ENCODE measurements around the gene GDA.

Gene GDA

GRCh38 chr9:72210522-72210921 lies 61.3 kb downstream of the GDA start:
- TF ChIP-seq, protein P1, sequence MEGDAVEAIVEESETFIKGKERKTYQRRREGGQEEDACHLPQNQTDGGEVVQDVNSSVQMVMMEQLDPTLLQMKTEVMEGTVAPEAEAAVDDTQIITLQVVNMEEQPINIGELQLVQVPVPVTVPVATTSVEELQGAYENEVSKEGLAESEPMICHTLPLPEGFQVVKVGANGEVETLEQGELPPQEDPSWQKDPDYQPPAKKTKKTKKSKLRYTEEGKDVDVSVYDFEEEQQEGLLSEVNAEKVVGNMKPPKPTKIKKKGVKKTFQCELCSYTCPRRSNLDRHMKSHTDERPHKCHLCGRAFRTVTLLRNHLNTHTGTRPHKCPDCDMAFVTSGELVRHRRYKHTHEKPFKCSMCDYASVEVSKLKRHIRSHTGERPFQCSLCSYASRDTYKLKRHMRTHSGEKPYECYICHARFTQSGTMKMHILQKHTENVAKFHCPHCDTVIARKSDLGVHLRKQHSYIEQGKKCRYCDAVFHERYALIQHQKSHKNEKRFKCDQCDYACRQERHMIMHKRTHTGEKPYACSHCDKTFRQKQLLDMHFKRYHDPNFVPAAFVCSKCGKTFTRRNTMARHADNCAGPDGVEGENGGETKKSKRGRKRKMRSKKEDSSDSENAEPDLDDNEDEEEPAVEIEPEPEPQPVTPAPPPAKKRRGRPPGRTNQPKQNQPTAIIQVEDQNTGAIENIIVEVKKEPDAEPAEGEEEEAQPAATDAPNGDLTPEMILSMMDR (conservative IDR thresholded peaks at IDR 0.05; ENCODE audit: control insufficient read depth, insufficient read depth, low read depth, low read length) = no peak

DNA sequence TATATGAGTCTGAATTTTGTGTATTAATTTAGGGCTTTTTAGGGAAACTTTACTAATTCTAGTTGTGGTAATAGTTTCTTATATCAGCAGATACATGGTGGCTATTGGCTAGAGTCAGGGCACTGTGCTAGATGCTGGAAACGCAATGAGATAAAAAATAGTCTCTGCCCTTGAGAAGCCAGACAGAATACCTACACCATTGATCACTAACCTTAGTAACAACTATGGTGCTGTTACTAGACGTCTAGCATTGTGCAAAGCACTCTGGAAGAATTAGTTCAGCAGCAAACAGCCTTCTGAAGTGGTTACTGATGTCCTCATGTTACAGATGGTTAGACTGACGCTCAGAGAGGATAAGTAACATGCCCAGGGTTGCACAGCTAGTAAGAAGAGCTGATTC lies 61.8 kb downstream of the GDA start:
- TF ChIP-seq, protein P1 (conservative IDR thresholded peaks at IDR 0.05; ENCODE audit: control insufficient read depth, insufficient read depth, low read depth, low read length) = no peak
- no peak overlapping the region for H3K4me3 ChIP-seq (ENCODE audit: control insufficient read depth, low read depth, low read length)
- no peak for DNase-seq (ENCODE audit: low read depth)

More at GRCh38 chr9:72210522-72210921, 61.3 kb downstream of the GDA start:
- H3K4me3 ChIP-seq (ENCODE audit: control insufficient read depth, low read depth, low read length) = no peak overlapping the region
- no peak for DNase-seq (ENCODE audit: low read depth)

DNA sequence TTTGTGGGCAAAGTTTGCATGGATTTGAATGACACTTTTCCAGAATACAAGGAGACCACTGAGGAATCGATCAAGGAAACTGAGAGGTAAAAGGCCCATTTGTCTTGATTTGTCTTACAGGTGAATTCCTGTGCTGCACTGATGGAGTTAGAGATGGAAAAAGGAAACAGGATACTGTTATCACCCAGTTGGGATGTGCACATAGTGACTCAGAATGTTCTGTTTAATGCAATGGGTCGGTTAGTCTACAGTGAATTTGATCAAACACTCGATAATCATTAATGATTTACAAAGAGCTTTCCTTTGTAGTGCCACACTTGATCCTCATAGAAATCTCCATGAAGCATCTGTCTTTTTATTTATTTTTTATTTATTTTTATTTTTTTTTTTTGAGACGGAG lies 64.7 kb downstream of the GDA start:
- H3K4me3 ChIP-seq (ENCODE audit: control insufficient read depth, low read depth, low read length) = no peak overlapping the region
- DNase-seq (ENCODE audit: low read depth) = no peak
- TF ChIP-seq, protein P1 (conservative IDR thresholded peaks at IDR 0.05; ENCODE audit: control insufficient read depth, insufficient read depth, low read depth, low read length) = no peak

DNA sequence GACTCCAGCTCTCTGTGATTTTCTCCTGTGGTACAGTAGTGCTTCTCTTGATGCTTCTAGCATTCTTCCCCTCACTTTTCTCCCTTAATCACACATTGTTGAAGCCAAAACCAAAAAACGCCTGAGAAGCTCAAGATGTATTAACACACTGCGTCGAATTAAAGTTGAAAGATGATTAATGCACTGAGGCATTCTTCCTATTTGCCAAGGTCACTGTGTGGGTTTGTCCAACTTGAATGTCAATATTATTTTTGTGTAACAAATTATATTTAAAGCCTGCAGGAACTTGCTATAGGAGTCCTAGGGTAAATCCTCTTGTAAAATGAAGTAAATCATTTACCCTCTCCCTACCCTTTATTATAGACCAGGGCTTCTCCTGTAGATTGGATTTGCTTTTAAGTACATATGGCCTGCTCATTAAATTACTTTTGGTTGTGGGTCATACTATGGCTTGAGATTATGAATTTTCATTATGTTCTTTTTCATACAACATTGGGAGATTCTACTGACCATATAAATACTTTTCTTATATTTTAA lies 68.1 kb downstream of the GDA start:
- TF ChIP-seq, protein P1 (conservative IDR thresholded peaks at IDR 0.05; ENCODE audit: control insufficient read depth, insufficient read depth, low read depth, low read length) = no peak
- no peak for DNase-seq (ENCODE audit: low read depth)
- no peak overlapping the region for H3K4me3 ChIP-seq (ENCODE audit: control insufficient read depth, low read depth, low read length)

DNA sequence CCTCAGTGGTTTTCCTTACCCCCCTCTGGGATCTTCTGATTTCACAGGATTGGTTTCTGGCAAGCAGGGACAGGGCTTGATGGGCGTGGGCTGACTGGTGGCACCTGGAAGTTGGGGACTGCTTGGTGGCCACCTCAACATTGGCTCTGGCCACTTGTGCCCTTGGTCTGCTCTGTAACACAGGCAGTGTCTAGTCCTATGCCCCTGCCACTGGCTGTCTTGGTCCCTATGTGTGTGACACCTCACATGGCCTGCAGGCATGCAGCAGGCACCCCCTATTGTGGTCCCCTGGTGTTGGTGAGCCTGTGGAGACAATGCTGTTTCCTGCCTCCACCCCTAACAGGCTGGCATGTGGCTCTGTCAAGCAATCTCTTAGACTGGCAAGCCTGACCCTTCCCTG lies 71.3 kb downstream of the GDA start:
- DNase-seq (ENCODE audit: low read depth) = no peak
- TF ChIP-seq, protein P1 (conservative IDR thresholded peaks at IDR 0.05; ENCODE audit: control insufficient read depth, insufficient read depth, low read depth, low read length) = no peak
- no peak overlapping the region for H3K4me3 ChIP-seq (ENCODE audit: control insufficient read depth, low read depth, low read length)

DNA sequence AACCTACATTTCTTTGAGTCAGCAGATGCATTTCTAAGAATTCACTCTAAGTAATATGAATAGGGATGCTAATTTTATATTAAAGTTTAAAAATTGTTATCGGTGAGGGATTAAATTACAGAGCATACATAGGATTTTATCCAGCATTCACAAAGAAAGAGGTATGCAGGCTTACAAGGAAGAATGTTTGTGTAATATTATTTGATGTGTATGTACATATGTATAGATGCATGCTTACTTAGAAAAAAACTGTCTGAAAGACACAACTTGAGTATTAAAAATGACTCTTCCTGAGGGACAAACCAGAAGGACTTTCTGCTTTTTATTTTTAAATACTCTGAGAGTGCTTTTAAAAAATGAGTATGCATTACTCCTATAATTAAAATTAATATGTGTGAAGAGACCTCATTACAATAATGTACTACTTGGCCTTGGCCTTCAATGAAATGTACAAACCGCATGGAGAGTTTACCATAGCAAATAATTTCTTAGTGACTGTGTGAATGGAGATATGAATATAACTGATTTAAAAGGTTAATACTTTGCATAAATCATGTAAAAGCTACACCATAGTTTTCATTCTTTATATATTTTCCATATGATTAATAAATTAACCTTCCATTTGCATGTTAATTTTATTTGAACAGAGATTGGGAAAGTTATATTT lies 77.0 kb downstream of the GDA start:
- TF ChIP-seq, protein P1 (conservative IDR thresholded peaks at IDR 0.05; ENCODE audit: control insufficient read depth, insufficient read depth, low read depth, low read length) = no peak
- no peak overlapping the region for H3K4me3 ChIP-seq (ENCODE audit: control insufficient read depth, low read depth, low read length)
- DNase-seq (ENCODE audit: low read depth) = no peak

All from fibroblast of mammary gland (primary cell).